TTC549 (cell line): ENCODE measurements around the gene ESPN.
"Not testable (repeated sequence)": the region's sequence is repeated elsewhere in the genome, so short reads cannot be mapped to it uniquely, and the experiment has no call there.

ENCODE experiments used
- FAIRE-seq: peaks from 2 replicates; lab custom pipeline; 2012; peaks lifted over from hg19 to GRCh38; lab: Jason Lieb, UNC

ESPN gene

DNA sequence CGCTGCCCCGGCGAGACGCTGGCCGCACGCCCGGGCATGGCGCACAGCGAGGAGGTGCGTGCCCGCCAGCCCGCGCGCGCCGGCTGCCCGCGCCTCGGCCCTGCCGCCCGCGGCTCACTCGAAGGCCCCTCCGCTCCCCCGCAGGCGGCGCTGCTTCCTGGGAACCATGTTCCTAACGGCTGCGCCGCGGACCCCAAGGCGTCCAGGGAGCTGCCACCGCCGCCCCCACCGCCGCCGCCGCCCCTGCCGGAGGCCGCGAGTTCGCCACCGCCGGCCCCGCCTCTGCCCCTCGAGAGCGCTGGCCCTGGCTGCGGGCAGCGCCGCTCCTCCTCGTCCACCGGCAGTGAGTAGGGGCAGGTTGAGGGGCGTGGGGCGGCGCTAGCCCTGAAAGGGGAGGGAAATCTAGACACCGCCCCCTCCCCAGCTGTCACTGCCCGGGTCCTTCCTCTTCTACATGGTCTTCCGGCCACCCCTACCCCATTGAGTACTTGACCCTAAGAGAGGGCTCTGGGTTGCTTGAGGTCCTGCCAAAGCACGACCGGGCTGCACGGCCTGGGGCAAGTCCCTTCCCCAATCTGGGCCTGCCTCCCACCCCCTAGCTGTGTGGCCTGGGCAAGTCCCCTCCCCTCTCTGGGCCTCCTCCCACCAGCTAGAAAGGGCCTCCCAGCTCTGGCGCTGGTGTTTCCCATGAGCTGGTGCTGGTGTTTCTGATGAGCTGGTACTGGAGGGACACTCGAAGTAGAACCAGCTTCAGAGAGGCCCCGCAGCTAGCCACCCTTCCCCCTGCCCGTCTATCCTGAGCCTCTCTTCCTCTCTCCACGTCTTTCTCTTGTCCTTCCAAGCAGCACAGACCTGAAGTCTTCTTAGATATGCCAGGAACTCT lies 24.4 kb downstream of the ESPN start:
- no peak for FAIRE-seq

GRCh38 chr1:6450005-6450450 lies 25.5 kb downstream of the ESPN start:
- FAIRE-seq: no peak

DNA sequence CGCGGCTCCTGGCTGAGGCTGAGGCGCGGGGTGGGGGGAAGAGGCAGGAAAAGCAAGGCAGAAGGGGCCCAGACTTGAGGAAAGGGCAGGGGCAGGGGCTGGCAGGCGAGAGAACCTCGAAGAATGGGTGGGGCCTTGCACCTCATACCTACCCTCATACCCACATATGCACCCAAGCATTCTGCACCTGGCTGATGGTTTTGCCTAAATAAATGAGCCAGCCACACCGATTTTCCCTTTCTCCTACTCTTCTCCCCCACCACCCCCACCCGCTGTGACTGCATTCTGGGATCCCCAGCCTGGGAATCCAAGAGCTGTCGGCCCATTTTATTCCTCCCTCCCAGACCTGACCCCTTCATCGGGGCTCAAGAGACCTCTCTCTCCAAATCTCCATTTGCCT lies 25.9 kb downstream of the ESPN start:
- not testable (repeated sequence) for FAIRE-seq

GRCh38 chr1:6450943-6451373 lies 26.4 kb downstream of the ESPN start:
- FAIRE-seq: no peak

- FAIRE-seq: not testable (repeated sequence)
These were observed 29.6 kb downstream of the ESPN start for GRCh38 chr1:6453895-6454855.

DNA sequence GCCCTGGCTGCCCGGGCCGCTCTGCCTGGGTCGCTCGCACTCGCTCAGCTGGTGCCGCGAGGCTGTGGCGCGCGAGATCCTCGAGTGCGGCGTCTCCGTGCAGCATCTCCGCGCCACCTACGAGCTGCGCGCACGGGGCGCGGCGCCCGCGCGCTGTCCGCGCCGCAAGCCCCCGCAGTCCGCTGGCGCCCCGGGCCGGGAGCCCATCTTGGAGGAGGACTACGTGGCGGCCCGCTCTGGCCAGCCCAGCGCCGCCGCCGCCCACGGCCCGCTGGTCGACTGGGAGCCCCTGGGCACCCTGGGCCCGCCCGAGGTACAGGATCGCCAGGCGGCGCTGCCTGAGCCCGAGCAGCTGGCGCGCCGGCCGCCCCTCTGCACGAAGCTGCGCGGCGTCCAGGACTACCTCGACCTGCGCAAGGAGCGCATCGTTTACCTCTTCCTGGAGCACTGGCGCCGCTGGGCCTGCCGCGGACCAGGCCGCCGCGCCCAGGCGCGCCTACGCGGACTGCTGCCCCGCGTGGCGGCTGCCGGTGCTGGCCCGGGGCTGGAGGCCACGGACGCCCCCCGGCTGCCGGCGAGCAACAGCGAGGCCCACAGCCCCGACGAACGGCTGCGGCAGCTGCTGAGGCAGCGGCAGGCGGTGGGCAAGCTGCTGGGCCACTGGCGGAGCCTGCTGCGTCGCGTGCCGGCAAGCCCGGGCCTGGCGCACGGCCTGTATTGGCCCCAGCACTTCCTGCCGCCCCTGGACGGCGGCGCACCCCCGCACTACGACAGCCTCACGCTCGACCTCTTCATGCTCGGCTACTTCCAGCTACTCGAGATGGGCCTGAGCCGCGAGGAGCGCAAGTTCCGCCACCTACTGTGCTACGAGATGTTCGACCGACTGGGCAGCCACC lies 30.5 kb downstream of the ESPN start:
- FAIRE-seq: no peak

DNA sequence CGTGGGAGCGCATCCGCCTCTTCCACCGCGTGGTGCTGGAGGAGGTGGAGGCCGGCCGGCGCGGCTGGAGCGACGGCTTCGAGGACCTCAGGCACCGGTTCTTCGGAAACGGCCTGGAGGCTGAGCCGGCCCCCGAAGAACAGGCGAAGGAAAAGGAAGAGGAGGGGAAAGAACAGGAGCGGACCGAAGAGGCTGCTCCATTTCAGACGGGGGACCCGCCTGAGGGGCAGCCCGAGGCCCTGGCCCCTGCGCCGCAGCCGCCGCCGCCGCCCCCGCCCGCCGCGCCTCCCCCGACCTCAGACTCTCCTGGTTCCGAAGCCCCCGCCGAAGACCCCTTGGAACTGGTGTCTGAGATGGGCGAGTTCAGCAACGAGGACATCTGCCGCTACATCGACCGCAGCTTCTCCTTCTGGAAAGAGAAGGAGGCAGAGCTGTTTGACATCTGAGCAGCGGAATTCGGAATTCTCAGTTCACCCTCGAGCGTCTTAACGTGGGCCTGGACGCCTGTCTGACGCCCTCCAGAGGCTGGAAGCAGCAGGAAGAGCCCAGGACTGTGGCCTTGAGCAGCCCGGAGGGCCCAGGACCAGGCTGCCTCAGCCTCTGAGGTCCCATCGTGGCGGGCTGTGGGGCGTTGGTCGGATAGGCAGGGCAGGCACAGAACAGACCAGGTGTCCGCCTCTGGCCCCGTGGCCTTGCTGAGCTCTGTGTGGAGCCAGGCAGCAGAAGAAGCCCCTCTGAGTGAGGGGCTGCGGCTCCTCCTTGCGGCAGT lies 31.4 kb downstream of the ESPN start:
- FAIRE-seq: not testable (repeated sequence)

DNA sequence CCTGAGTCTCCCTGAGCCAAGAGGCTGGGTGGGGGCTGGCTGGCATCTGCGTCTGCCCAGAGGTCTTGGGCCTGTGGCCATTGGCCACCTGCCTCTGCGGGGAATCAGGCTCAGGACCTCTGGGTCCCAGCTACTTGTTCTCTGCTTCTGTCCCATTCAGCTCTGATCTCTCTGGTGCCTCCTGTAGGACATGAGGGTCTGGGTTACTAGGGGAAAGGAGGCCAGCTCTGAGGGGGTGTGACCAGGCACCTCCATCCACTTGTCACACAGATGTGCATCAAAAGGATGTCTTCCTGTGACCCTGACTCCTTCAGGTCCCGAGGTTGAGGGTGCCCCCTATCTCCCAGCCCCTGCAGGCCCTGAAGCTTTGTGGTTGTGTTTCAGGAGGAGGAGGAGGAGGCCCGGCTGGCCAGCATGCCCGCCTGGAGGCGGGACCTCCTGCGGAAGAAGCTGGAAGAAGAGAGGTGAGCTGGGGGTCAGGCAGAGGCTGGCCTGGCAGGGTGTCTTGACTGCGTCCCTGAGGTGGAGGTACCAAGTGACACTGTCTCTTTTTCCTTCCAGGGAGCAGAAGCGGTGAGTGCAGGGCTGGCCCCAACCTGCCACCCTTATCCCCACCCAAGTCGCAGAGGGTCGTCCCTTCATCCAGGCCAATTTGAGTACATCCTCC lies 32.4 kb downstream of the ESPN start:
- no peak for FAIRE-seq

DNA sequence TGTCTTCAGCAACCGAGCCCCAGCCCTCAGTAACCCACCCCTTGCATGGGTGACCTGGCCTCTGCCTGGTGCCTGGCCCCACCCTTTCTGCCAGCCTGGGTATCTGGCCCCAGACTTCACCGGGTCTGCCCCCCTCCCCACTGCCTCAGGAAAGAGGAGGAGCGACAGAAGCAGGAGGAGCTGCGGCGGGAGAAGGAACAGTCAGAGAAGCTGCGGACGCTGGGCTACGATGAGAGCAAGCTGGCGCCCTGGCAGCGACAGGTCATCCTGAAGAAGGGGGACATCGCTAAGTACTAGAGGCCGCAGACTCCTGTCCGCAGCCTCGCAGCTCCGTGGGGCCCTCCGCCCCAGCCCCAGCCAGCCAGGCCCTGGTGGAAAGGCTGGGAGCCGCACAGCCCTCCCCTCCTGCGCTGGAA lies 35.3 kb downstream of the ESPN start:
- no peak for FAIRE-seq

DNA sequence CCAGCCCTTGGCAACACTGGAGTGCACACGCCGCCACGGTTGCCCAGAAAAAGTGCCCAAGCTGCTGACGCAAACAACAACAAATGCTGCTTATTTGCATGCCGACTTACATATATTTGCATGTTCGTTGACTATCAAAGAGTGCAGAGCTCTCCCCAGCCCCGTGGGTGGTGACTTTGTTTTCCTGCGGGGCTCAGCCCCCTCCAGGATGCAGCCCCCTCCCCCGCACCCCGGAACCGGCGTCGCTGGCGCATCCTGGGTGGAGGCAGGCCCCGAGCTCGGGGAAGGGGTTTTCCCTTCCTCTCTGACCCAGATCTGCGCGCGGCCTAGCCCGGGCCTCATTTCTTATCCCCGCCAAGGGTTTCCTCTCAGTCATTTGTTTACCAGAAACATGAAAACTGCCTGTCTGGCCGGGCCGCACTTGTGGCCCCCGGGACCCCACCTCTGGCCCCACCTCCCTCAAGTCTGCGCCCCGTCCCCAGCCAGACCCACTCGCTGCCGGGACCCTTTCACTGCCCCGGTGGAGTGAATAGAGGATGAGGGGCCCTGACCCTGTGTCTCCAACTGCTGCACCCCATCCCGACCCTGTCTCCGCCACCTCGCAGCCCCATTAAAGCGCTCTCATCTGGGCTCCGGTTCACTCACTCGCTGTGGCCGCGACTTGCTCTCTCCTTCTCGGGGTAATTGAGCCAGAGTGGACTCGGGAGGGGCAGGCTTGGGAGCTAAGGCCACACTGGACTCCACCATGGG lies 35.9 kb downstream of the ESPN start:
- FAIRE-seq: no peak

DNA sequence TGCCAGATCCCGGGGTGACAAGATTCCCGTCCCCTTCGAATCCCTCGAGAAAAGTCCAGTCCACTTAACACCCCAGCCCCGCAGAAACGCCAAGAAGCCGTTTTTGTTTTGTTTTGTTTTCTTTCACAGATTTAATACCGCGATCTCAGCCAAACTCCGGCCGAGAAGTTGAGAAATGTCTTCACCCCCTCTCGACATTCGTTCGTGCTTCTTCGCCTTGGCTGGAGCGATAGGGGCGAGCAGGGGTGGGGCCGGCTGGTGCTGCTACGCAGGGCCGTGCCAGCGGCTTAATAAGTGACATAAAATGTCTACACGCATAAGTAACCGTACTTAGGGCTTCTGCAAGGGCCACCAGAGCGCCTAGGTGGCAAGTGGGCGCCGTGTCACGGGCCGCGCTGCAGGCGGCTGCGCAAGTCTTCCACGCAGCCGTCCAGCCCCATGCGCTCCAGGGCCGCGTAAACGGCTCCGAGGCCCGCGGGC lies 36.5 kb downstream of the ESPN start:
- no peak for FAIRE-seq

- no peak for FAIRE-seq
These were observed 37.2 kb downstream of the ESPN start for GRCh38 chr1:6461538-6462411.

GRCh38 chr1:6462412-6463119 lies 38.0 kb downstream of the ESPN start:
- no peak for FAIRE-seq

GRCh38 chr1:6463120-6463412 lies 38.5 kb downstream of the ESPN start:
- no peak for FAIRE-seq

GRCh38 chr1:6464514-6464836 lies 39.9 kb downstream of the ESPN start:
- no peak for FAIRE-seq

GRCh38 chr1:6464915-6465314 lies 40.3 kb downstream of the ESPN start:
- no peak for FAIRE-seq

DNA sequence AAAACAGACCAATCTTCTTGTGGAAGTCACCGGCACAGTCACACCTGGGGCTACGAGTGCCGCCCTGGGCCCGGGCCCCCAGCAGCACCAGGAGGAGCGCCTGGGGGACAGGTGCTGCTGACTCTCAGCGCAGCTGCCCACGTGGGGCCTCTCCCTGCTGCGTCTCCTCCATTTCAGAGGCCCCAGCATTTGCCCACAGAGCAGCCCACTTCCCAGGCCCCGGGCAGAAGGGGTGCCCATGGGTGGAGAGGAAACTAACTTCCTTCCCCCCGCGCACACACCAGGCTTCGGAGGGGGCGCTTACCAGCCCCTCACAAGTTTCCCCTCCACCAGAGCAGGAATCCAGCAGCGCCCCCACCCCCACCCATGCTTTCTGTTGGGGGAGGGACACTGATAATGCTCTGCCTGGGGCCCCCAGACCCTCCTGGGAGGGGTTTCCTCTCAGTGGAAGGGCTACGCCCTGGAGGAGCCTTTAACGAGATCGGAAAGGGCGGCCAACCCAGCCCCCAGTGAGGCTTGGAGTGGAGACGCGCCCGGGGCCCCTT lies 41.0 kb downstream of the ESPN start:
- no peak for FAIRE-seq

DNA sequence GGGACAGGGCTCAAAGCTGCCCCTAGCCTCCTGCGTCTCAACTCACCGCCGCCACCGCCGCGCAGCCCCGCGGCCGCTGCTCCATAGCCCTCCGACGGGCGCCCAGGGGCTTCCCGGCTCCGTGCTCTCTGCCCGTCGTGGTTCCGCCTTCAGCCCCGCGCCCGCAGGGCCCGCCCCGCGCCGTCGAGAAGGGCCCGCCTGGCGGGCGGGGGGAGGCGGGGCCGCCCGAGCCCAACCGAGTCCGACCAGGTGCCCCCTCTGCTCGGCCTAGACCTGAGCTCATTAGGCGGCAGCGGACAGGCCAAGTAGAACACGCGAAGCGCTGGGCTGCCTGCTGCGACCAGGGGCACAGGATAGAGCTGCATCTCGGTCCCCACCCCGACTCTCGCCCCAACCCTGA lies 41.4 kb downstream of the ESPN start, which contains the start of gene TNFRSF25:
Gene TNFRSF25 (minus strand): TSS at position 151 of the 400 bp plus-strand sequence. CDS start 66 bp downstream, at position 85.
- FAIRE-seq: no peak
